Adipocyte (in vitro differentiated cells): Measurements from ENCODE around the gene FAM110A.

ENCODE experiments used
- DNase-seq: peaks from one replicate; pipeline ENCODE4 v3.0.0-alpha.2; 2015; ENCODE audit warnings: low read depth
- H3K27me3 ChIP-seq: replicated peaks from 2 replicates; pipeline ENCODE4 v1.7.0; 2013; ENCODE audit warnings: mild to moderate bottlenecking, low read length, moderate library complexity; ENCODE audit not compliant: control insufficient read depth, insufficient read depth
- H3K36me3 ChIP-seq: 2 replicates; pipeline ENCODE4 v1.7.0; 2013; ENCODE audit warnings: low read length, mild to moderate bottlenecking, moderate library complexity; ENCODE audit not compliant: control insufficient read depth, insufficient read depth, severe bottlenecking
- H3K4me1 ChIP-seq: 2 replicates; pipeline ENCODE4 v1.7.0; 2013; ENCODE audit warnings: mild to moderate bottlenecking, low read length, moderate library complexity; ENCODE audit not compliant: control insufficient read depth, insufficient read depth
- H3K4me3 ChIP-seq: 2 replicates; pipeline ENCODE4 v1.7.0; 2013; ENCODE audit warnings: mild to moderate bottlenecking, low read length, moderate library complexity
- H3K9ac ChIP-seq: 2 replicates; pipeline ENCODE4 v1.7.0; 2013; ENCODE audit warnings: mild to moderate bottlenecking, low read length, moderate library complexity
- H3K9me3 ChIP-seq: 2 replicates; pipeline ENCODE4 v1.7.0; 2013; ENCODE audit warnings: mild to moderate bottlenecking, low read length, moderate library complexity; ENCODE audit not compliant: control insufficient read depth

The FAM110A gene

GRCh38 chr20:813390-813789, 20.1 kb upstream of the FAM110A start:
- no peak for DNase-seq
- Histone ChIP-seq H3K9ac (no peak overlapping the region), H3K4me3 (no peak overlapping the region), H3K4me1 (no peaks in the 10 kb centered on the region), H3K36me3 (no peaks in the 10 kb centered on the region), H3K9me3 (no peaks in the 10 kb centered on the region), H3K27me3 (peaks cover 29% of the 10 kb centered on the region)

- Histone ChIP-seq H3K4me3 (no peak overlapping the region), H3K9me3 (no peaks in the 10 kb centered on the region), H3K36me3 (no peaks in the 10 kb centered on the region), H3K9ac (no peak overlapping the region), H3K27me3 (peaks cover 30% of the 10 kb centered on the region), H3K4me1 (no peaks in the 10 kb centered on the region)
- no peak for DNase-seq
Observed at GRCh38 chr20:815226-815625, 18.3 kb upstream of the FAM110A start.

- Histone ChIP-seq H3K4me3 (no peak overlapping the region), H3K9me3 (no peaks in the 10 kb centered on the region), H3K9ac (no peak overlapping the region), H3K36me3 (no peaks in the 10 kb centered on the region), H3K27me3 (peaks cover 30% of the 10 kb centered on the region), H3K4me1 (no peaks in the 10 kb centered on the region)
- DNase-seq = peak; percentile 84
Observed at GRCh38 chr20:815914-816606, 17.5 kb upstream of the FAM110A start.

- Histone ChIP-seq H3K4me3 (no peak overlapping the region), H3K4me1 (no peaks in the 10 kb centered on the region)
- no peak for DNase-seq
Observed at GRCh38 chr20:818001-818664, 15.4 kb upstream of the FAM110A start.

GRCh38 chr20:819680-820322, 13.7 kb upstream of the FAM110A start:
- Histone ChIP-seq H3K27me3 (peaks cover 14% of the 10 kb centered on the region), H3K4me3 (no peak overlapping the region), H3K4me1 (no peaks in the 10 kb centered on the region), H3K36me3 (no peaks in the 10 kb centered on the region), H3K9me3 (no peaks in the 10 kb centered on the region), H3K9ac (no peak overlapping the region)
- no peak for DNase-seq

More at GRCh38 chr20:818001-818664, 15.4 kb upstream of the FAM110A start:
- no peak overlapping the region for H3K9ac ChIP-seq
- H3K36me3 ChIP-seq = no peaks in the 10 kb centered on the region
- no peaks in the 10 kb centered on the region for H3K9me3 ChIP-seq
- peaks cover 25% of the 10 kb centered on the region for H3K27me3 ChIP-seq

GRCh38 chr20:820323-820953, 13.1 kb upstream of the FAM110A start:
- Histone ChIP-seq H3K4me3 (no peak overlapping the region), H3K27me3 (peaks cover 9% of the 10 kb centered on the region), H3K36me3 (no peaks in the 10 kb centered on the region), H3K9me3 (no peaks in the 10 kb centered on the region), H3K9ac (no peak overlapping the region), H3K4me1 (no peaks in the 10 kb centered on the region)
- DNase-seq = no peak

GRCh38 chr20:821046-821730, 12.3 kb upstream of the FAM110A start:
- no peak for DNase-seq
- peaks cover 6% of the 10 kb centered on the region for H3K27me3 ChIP-seq
- peaks cover 7% of the 10 kb centered on the region for H3K4me1 ChIP-seq
- no peaks in the 10 kb centered on the region for H3K36me3 ChIP-seq
- H3K4me3 ChIP-seq = no peak overlapping the region
- no peaks in the 10 kb centered on the region for H3K9me3 ChIP-seq
- no peak overlapping the region for H3K9ac ChIP-seq

- no peak overlapping the region for H3K9ac ChIP-seq
- no peak overlapping the region for H3K4me3 ChIP-seq
- no peak for DNase-seq
- peaks cover 7% of the 10 kb centered on the region for H3K4me1 ChIP-seq
- no peaks in the 10 kb centered on the region for H3K36me3 ChIP-seq
- peaks cover 4% of the 10 kb centered on the region for H3K9me3 ChIP-seq
- peaks cover 6% of the 10 kb centered on the region for H3K27me3 ChIP-seq
Observed at GRCh38 chr20:821731-822065, 11.8 kb upstream of the FAM110A start.

GRCh38 chr20:822651-823573, 10.6 kb upstream of the FAM110A start:
- DNase-seq = no peak
- Histone ChIP-seq H3K36me3 (no peaks in the 10 kb centered on the region), H3K27me3 (peaks cover 6% of the 10 kb centered on the region), H3K4me3 (no peak overlapping the region), H3K9ac (no peak overlapping the region), H3K9me3 (peaks cover 4% of the 10 kb centered on the region), H3K4me1 (peaks cover 7% of the 10 kb centered on the region)

- H3K9me3 ChIP-seq = peaks cover 4% of the 10 kb centered on the region
- peaks cover 7% of the 10 kb centered on the region for H3K4me1 ChIP-seq
- DNase-seq = no peak
- no peak overlapping the region for H3K4me3 ChIP-seq
- peaks cover 6% of the 10 kb centered on the region for H3K27me3 ChIP-seq
- no peak overlapping the region for H3K9ac ChIP-seq
- no peaks in the 10 kb centered on the region for H3K36me3 ChIP-seq
Observed at GRCh38 chr20:823574-823902, 10.0 kb upstream of the FAM110A start.
